H1 (cell line): Measurements from ENCODE around the gene WDFY4. TPM values are rescaled to one million over a fixed set of nuclear protein-coding genes. Genes with fewer than 3 reads are reported as not detected.

ENCODE experiments used
- CTCF ChIA-PET: fragments of 300-600 bp; sonication (Branson Sonifier 250); formaldehyde crosslinking; loops from one replicate; lab custom pipeline; 2021; ENCODE audit not compliant: partially characterized antibody; lab: Charles Lee
- POLR2A ChIA-PET: fragments of 300-600 bp; sonication (Branson Sonifier 250); formaldehyde crosslinking; loops from one replicate; lab custom pipeline; 2021; ENCODE audit warnings: inconsistent platforms; ENCODE audit not compliant: partially characterized antibody; lab: Charles Lee
- DNase-seq, 2 experiments: peaks; one replicate each; pipeline versions ENCODE4 v3.0.0 to v3.0.0-alpha.2; 2010 to 2022; ENCODE audit warnings: low spot score in 2 of 2, low read depth in 1 of 2, mixed read lengths in 1 of 2
- FAIRE-seq: peaks from 2 replicates; lab custom pipeline; 2011; peaks lifted over from hg19 to GRCh38; lab: Jason Lieb, UNC
- H2AFZ ChIP-seq: 2 replicates; pipeline ENCODE4 v1.8.1; 2012; ENCODE audit warnings: low read length, inconsistent platforms
- H2AK5ac ChIP-seq: 2 replicates; pipeline ENCODE4 v1.6.1; 2013; ENCODE audit warnings: low read depth, low read length
- H2BK120ac ChIP-seq: replicated peaks from 2 replicates; pipeline ENCODE3; 2013; ENCODE audit warnings: low read depth, low read length, inconsistent platforms
- H2BK12ac ChIP-seq: 2 replicates; pipeline ENCODE4 v1.6.1; 2013; ENCODE audit warnings: low read depth, low read length
- H2BK15ac ChIP-seq: 2 replicates; pipeline ENCODE4 v1.6.1; 2013; ENCODE audit warnings: low read length
- H2BK20ac ChIP-seq: 2 replicates; pipeline ENCODE4 v1.6.1; 2013; ENCODE audit warnings: low read length
- H2BK5ac ChIP-seq: 2 replicates; pipeline ENCODE4 v1.6.1; 2013; ENCODE audit warnings: low read depth, low read length
- H3K14ac ChIP-seq: 2 replicates; pipeline ENCODE4 v1.6.1; 2013; ENCODE audit warnings: inconsistent platforms; ENCODE audit not compliant: insufficient read length
- H3K18ac ChIP-seq: 2 replicates; pipeline ENCODE4 v1.6.1; 2013; ENCODE audit warnings: low read length; ENCODE audit errors: extremely low read depth
- H3K23ac ChIP-seq: 2 replicates; pipeline ENCODE4 v1.6.1; 2013; ENCODE audit warnings: inconsistent platforms; ENCODE audit not compliant: insufficient read length
- H3K23me2 ChIP-seq: 2 replicates; pipeline ENCODE4 v1.6.1; 2013; ENCODE audit warnings: low read depth, low read length
- H3K27ac ChIP-seq: 2 replicates; pipeline ENCODE4 v1.6.1; 2011; ENCODE audit warnings: low read depth, low read length, inconsistent platforms
- H3K27me3 ChIP-seq, 4 experiments: replicated peaks in 1 of 4; 1 replicate in 1 of 4; 2 replicates in 3 of 4; pipeline versions ENCODE4 v1.6.1 to v1.8.1; 2011 to 2013; ENCODE audit warnings: low read length in 3 of 4, mild to moderate bottlenecking in 3 of 4, inconsistent platforms in 2 of 4, mixed read lengths in 2 of 4, moderate library complexity in 1 of 4; ENCODE audit not compliant: control insufficient read depth in 3 of 4, insufficient read depth in 3 of 4; ENCODE audit errors: extremely low read depth in 1 of 4
- H3K36me3 ChIP-seq, 4 experiments: 2 replicates each; pipeline versions ENCODE4 v1.6.1 to v1.8.1; 2011 to 2013; ENCODE audit warnings: mild to moderate bottlenecking in 4 of 4, low read length in 3 of 4, moderate library complexity in 2 of 4, control low read depth in 1 of 4, inconsistent platforms in 1 of 4; ENCODE audit not compliant: insufficient read depth in 4 of 4, control insufficient read depth in 2 of 4
- H3K4ac ChIP-seq: replicated peaks from 2 replicates; pipeline ENCODE3; 2013; ENCODE audit warnings: low read length, low read depth, mixed read lengths, inconsistent platforms; ENCODE audit not compliant: insufficient read length
- H3K4me1 ChIP-seq, 4 experiments: replicated peaks in 1 of 4; 1 replicate in 1 of 4; 2 replicates in 3 of 4; pipeline versions ENCODE4 v1.6.1 to v1.8.1; 2011 to 2013; ENCODE audit warnings: low read length in 3 of 4, inconsistent platforms in 2 of 4, mixed read lengths in 1 of 4; ENCODE audit not compliant: insufficient read depth in 4 of 4, control insufficient read depth in 3 of 4
- H3K4me2 ChIP-seq, 2 experiments: 2 replicates each; pipeline versions ENCODE4 v1.6.1 to v1.8.1; 2011 to 2013; ENCODE audit warnings: low read depth in 2 of 2, low read length in 2 of 2, control low read depth in 1 of 2, inconsistent platforms in 1 of 2, mild to moderate bottlenecking in 1 of 2; ENCODE audit not compliant: insufficient read depth in 1 of 2
- H3K4me3 ChIP-seq, 4 experiments: fragments of 200-600, 300-600 bp in 1 of 4; sonication (generic), shearing (Covaris generic), sonication (Bioruptor Twin) in 1 of 4; 2 replicates each; pipeline versions ENCODE4 v1.5.1 to v1.8.1; 2011 to 2016; ENCODE audit warnings: low read length in 4 of 4, low read depth in 3 of 4, control low read depth in 2 of 4, inconsistent platforms in 2 of 4, mild to moderate bottlenecking in 2 of 4, mixed read lengths in 1 of 4, moderate library complexity in 1 of 4; ENCODE audit not compliant: insufficient read depth in 2 of 4; ENCODE audit errors: extremely low read depth in 1 of 4
- H3K56ac ChIP-seq: replicated peaks from 2 replicates; pipeline ENCODE3; 2013; ENCODE audit warnings: low read depth, mild to moderate bottlenecking, mixed read lengths, low read length, inconsistent platforms; ENCODE audit not compliant: insufficient read length
- H3K79me1 ChIP-seq: 2 replicates; pipeline ENCODE4 v1.6.1; 2013; ENCODE audit warnings: low read depth, low read length, control low read depth
- H3K79me2 ChIP-seq, 2 experiments: 2 replicates each; pipeline versions ENCODE4 v1.6.1 to v1.8.1; 2012 to 2013; ENCODE audit warnings: low read length in 2 of 2, mild to moderate bottlenecking in 2 of 2, inconsistent platforms in 1 of 2; ENCODE audit not compliant: insufficient read depth in 2 of 2, control insufficient read depth in 1 of 2
- H3K9ac ChIP-seq, 4 experiments: replicated peaks in 1 of 4; 1 replicate in 1 of 4; 2 replicates in 3 of 4; pipeline versions ENCODE4 v1.6.1 to v1.8.1; 2011 to 2013; ENCODE audit warnings: low read depth in 3 of 4, low read length in 3 of 4, control low read depth in 2 of 4, mild to moderate bottlenecking in 2 of 4, moderate library complexity in 2 of 4, inconsistent platforms in 1 of 4; ENCODE audit errors: extremely low read depth in 1 of 4
- H3K9me3 ChIP-seq, 2 experiments: 2 replicates each; pipeline versions ENCODE4 v1.6.1 to v1.8.1; 2012 to 2013; ENCODE audit warnings: mild to moderate bottlenecking in 2 of 2, moderate library complexity in 2 of 2, control low read depth in 1 of 2, inconsistent platforms in 1 of 2, low read depth in 1 of 2, low read length in 1 of 2, mixed read lengths in 1 of 2; ENCODE audit not compliant: insufficient read depth in 2 of 2
- H4K20me1 ChIP-seq, 2 experiments: replicated peaks in 1 of 2; 2 replicates each; pipeline versions ENCODE3 to v1.8.1; 2011 to 2013; ENCODE audit warnings: inconsistent platforms in 2 of 2, low read length in 2 of 2, mild to moderate bottlenecking in 1 of 2; ENCODE audit not compliant: insufficient read depth in 2 of 2, control insufficient read depth in 1 of 2
- H4K5ac ChIP-seq: 2 replicates; pipeline ENCODE4 v1.6.1; 2013; ENCODE audit warnings: low read length, low read depth, mixed read lengths, inconsistent platforms; ENCODE audit not compliant: insufficient read length
- H4K8ac ChIP-seq: 2 replicates; pipeline ENCODE4 v1.8.0; 2013; ENCODE audit warnings: mild to moderate bottlenecking, moderate library complexity, low read length, inconsistent platforms; ENCODE audit not compliant: insufficient read depth; ENCODE audit errors: extremely low read depth
- H4K91ac ChIP-seq: replicated peaks from 2 replicates; pipeline ENCODE3; 2013; ENCODE audit warnings: low read length, mixed read lengths, inconsistent platforms; ENCODE audit not compliant: insufficient read length
- SRF ChIP-seq: IDR thresholded peaks from 2 replicates; pipeline ENCODE4 v1.6.1; 2011; ENCODE audit warnings: mild to moderate bottlenecking, low read depth, low read length, moderate library complexity
- WGBS, 2 experiments: shearing (Covaris generic) in 1 of 2; methylation state at CpG; one replicate each; pipeline versions ENCODE4 v1.1.6 to v1.1.7; 2013 to 2015; ENCODE audit warnings: low lambda C conversion rate in 2 of 2, mixed read lengths in 2 of 2, inconsistent platforms in 1 of 2, low coverage in 1 of 2, missing lambda C conversion rate in 1 of 2; ENCODE audit not compliant: insufficient replicate concordance in 2 of 2, insufficient coverage in 1 of 2, insufficient read length in 1 of 2; ENCODE audit errors: extremely low coverage in 1 of 2, missing lambda C conversion rate in 1 of 2; 5-methylcytosine and 5-hydroxymethylcytosine counted together
- polyA plus RNA-seq, 7 experiments: library from polyadenylated mRNA; depleted of rRNA in 3 of 7; stranded (reverse) in 5 of 7; unstranded in 2 of 7; fragments of >200 nt in 5 of 7; fragments of 200-250 nt in 2 of 7; gene quantifications; 1 replicate in 5 of 7; 2 replicates in 1 of 7; 4 replicates in 1 of 7; pipeline versions ENCODE4 v1.2.1 to v1.2.3, GENCODE V29; 2011 to 2013; ENCODE audit warnings: missing spikeins in 2 of 7, mixed read lengths in 2 of 7
- total RNA-seq: library from RNA; stranded (reverse); fragmentation: NEBNext Ultra II Directional; extraction: Animal tissue kit (Norgen Biotek cat#: 25700); gene quantifications from 2 replicates; pipeline ENCODE4 v1.2.1, GENCODE V29; 2021
- TF ChIP-seq, protein P1 (sequence below): IDR thresholded peaks from 2 replicates; pipeline ENCODE4 v1.6.1; 2012; ENCODE audit warnings: inconsistent platforms
- TF ChIP-seq, protein P2 (sequence below): IDR thresholded peaks from 2 replicates; pipeline ENCODE4 v1.6.1; 2012; ENCODE audit warnings: inconsistent platforms

WDFY4 gene
- total and polyA plus RNA-seq, 2 of the 8 experiments (the other 6 are each of a cell fraction or from before 2014, with no cell fraction given): not detected

DNA sequence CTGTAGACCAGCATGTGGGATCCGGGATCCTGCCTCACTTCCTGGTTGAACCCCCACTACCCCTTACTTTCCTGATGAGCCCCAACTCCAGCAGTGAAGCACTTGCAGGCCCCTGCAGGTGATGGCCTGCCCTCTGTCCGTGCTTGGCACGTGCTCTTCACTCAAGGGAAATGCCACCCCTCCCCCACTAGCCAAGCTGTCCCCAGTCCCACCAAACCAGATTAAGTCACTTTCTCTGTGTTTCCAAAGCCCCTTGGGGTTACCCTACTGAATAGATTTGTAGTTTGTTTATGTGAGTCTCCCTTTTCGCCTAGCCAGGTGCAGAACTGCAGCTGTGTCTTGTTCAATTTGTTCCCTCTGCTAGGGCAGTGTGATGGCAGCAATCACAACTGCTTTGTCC, 121.7 kb downstream of the WDFY4 start:
- Histone ChIP-seq H3K36me3 (no peaks in the 10 kb centered on the region), H2BK5ac (no peak overlapping the region), H3K9ac (no peak overlapping the region), H4K91ac (no peak overlapping the region), H2AK5ac (no peak overlapping the region), H3K56ac (no peak overlapping the region), H2BK20ac (no peak overlapping the region), H4K20me1 (peaks cover 0 to 4% of the 10 kb centered on the region in 2 experiments), H2BK120ac (no peak overlapping the region), H3K27me3 (peaks cover 0 to 4% (median 2%) of the 10 kb centered on the region in 4 experiments; a peak in 2 of 7 replicates), H3K23me2 (peaks cover 6% of the 10 kb centered on the region; the same call in 1 of the 2 replicates), H4K5ac (no peak overlapping the region), H3K4ac (no peak overlapping the region), H2AFZ (no peak overlapping the region), H3K79me2 (no peaks in the 10 kb centered on the region), H3K79me1 (no peaks in the 10 kb centered on the region), H2BK12ac (no peak overlapping the region), H4K8ac (no peak overlapping the region; the same call in 1 of the 2 replicates), H3K4me3 (no peak overlapping the region), H3K23ac (no peak overlapping the region), H3K4me2 (no peak overlapping the region), H3K27ac (no peak overlapping the region), H3K4me1 (peaks cover 0 to 9% (median 3%) of the 10 kb centered on the region in 4 experiments; a peak in 3 of 7 replicates), H2BK15ac (no peak overlapping the region), H3K9me3 (no peaks in the 10 kb centered on the region), H3K14ac (no peak overlapping the region), H3K18ac (peak overlapping the region; percentile 24; the same call in 1 of the 2 replicates)
- ChIA-PET POLR2A (no interaction called here), CTCF (interaction anchor here (1.7 kb wide), 1 partner anchor 148 kb away, joined by 4 read pairs; no protein-coding TSS in a partner anchor)
- FAIRE-seq (no peak), DNase-seq (no peak)
- TF ChIP-seq, protein P1, sequence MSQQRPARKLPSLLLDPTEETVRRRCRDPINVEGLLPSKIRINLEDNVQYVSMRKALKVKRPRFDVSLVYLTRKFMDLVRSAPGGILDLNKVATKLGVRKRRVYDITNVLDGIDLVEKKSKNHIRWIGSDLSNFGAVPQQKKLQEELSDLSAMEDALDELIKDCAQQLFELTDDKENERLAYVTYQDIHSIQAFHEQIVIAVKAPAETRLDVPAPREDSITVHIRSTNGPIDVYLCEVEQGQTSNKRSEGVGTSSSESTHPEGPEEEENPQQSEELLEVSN: peak; percentile 55
- TF ChIP-seq, protein P2, sequence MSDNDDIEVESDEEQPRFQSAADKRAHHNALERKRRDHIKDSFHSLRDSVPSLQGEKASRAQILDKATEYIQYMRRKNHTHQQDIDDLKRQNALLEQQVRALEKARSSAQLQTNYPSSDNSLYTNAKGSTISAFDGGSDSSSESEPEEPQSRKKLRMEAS: peak; percentile 89
- no peak for TF ChIP-seq SRF
- WGBS, 2 experiments: 76% methylated on average over 4 of the region's 4 CpGs; no CpG with 5 or more reads in 1 of the 2 experiments
